ENCODE measurements around the gene LPAR1.

LPAR1 gene

DNA sequence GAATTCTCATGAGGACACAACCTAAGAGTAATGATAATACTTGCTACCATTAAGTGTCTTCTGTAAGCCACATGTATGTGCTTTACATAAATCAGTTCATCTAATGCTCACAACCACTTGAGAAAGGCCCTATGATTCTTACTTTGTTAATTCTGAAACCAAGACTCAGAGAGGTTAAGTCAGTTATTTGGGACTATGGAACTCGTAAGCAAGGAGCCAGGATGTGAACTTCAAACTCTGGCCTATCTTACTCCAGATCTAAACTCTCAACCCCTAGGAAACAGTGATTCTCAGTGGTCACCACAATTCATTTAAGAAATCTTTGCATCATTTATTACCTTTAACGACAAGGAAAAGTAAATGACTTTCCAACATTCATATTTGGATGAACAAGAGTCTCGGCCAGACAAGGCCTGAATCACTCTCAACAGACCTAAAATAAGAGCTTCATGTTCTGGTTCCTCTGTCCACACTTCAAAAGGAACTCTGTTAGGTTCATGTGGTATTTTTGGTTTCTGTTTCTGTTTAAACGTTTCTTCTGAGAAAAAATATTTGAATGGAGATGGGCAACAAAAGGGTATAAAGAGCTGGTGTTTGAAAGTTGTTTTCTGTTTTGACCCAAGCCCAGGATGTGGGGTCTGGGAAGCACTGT is 104.8 kb downstream of the LPAR1 start:
- Histone ChIP-seq H3K4me3 (no peak overlapping the region), H3K27ac (peak overlapping the region; percentile 30 to 72)
- no peak for TF ChIP-seq CTCF (IDR thresholded peaks at IDR 0.05)
- no peak for DNase-seq (ENCODE audit: low spot score)

- Histone ChIP-seq H3K4me3 (no peak overlapping the region), H3K27ac (peak overlapping the region in 1 of 2 donors; percentile 72)
- no peak for DNase-seq (ENCODE audit: low spot score)
- TF ChIP-seq CTCF (IDR thresholded peaks at IDR 0.05): no peak
These were observed 105.4 kb downstream of the LPAR1 start for GRCh38 chr9:110932863-110933262.

GRCh38 chr9:110928599-110928998 is 109.7 kb downstream of the LPAR1 start:
- H3K27ac ChIP-seq: no peak overlapping the region
- no peak overlapping the region for H3K4me3 ChIP-seq
- no peak for TF ChIP-seq CTCF (IDR thresholded peaks at IDR 0.05)
- no peak for DNase-seq (ENCODE audit: low spot score)

- no peak for DNase-seq (ENCODE audit: low spot score)
- no peak for TF ChIP-seq CTCF (IDR thresholded peaks at IDR 0.05)
- Histone ChIP-seq H3K4me3 (no peak overlapping the region), H3K27ac (no peak overlapping the region)
These were observed 111.3 kb downstream of the LPAR1 start for GRCh38 chr9:110926828-110927487.

DNA sequence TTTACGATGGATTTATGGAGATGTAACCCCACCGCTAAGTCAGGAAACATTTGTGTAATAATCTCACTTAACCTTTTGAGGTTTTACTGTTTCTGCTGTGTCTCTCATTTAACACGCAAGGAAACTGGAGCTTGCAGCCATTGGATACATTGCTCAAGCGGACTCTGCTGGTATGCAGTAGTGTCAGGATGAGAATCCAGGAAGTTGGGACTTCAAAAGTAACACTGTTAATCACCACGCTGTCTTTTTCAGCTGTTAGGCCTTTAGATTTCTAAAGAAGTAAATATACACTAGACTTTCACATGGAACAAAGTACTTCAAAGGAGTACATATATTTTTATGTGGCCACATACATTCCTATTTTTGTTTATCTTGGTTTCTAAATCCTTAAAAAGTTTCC is 114.7 kb downstream of the LPAR1 start:
- H3K27ac ChIP-seq: no peak overlapping the region
- H3K4me3 ChIP-seq: no peak overlapping the region
- TF ChIP-seq CTCF (IDR thresholded peaks at IDR 0.05): no peak
- no peak for DNase-seq (ENCODE audit: low spot score)

DNA sequence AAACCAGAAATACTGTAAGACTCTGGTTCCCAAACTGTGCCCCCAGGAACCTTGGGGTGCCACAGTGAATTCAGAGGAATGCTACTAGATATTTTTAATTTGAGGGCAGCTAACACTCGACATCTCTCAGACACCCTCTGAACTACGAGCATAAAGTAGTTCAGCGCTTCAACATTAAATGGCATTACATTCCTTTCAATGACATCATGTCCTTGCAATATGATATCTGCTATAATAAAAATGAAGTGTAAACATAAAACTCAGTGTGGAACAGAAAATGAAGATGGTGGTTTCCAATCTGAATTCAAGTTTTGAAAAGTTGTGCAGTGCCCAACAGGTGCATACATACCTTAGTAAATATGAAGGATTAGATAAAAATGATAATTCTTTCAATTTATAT is 116.1 kb downstream of the LPAR1 start:
- DNase-seq (ENCODE audit: low spot score): no peak
- no peak for TF ChIP-seq CTCF (IDR thresholded peaks at IDR 0.05)
- no peak overlapping the region for H3K27ac ChIP-seq
- H3K4me3 ChIP-seq: no peak overlapping the region

GRCh38 chr9:110921705-110922104 is 116.6 kb downstream of the LPAR1 start:
- no peak for DNase-seq (ENCODE audit: low spot score)
- H3K27ac ChIP-seq: no peak overlapping the region
- H3K4me3 ChIP-seq: no peak overlapping the region
- no peak for TF ChIP-seq CTCF (IDR thresholded peaks at IDR 0.05)

All from coronary artery (tissue), 2 donors.